ENCODE results near the gene ASRGL1. TPM values are rescaled to one million over a fixed set of nuclear protein-coding genes. Genes with fewer than 3 reads are reported as not detected.

Gene ASRGL1
- polyA plus RNA-seq, 1 experiment, result 0.58 TPM

- Histone ChIP-seq H3K27me3 (ENCODE audit: control insufficient read depth, insufficient read depth, low read length) (no peaks in the 10 kb centered on the region; the same call in none of the 2 replicates), H3K4me3 (ENCODE audit: low read depth, low read length) (no peak overlapping the region), H3K36me3 (ENCODE audit: control insufficient read depth, insufficient read depth, low read length) (no peaks in the 10 kb centered on the region)
- no peak for TF ChIP-seq CTCF (IDR thresholded peaks at IDR 0.05; ENCODE audit: insufficient read depth, low read depth, low read length)
- CTCF ChIA-PET, result interaction anchor here (2.1 kb wide), 1 partner anchor 143 kb away, joined by 7 read pairs; no protein-coding TSS in a partner anchor
- DNase-seq (ENCODE audit: low read depth), result no peak
- POLR2A ChIA-PET, result no interaction called here
These were observed 80.9 kb downstream of the ASRGL1 start for GRCh38 chr11:62418136-62418535.

GRCh38 chr11:62418733-62419132 is 81.5 kb downstream of the ASRGL1 start, which contains the start of gene SCGB1A1:
SCGB1A1 (plus strand) TSS chr11:62419033; CDS start chr11:62419096, 63 bp downstream.
- Histone ChIP-seq H3K27me3 (ENCODE audit: control insufficient read depth, insufficient read depth, low read length) (no peaks in the 10 kb centered on the region; the same call in none of the 2 replicates), H3K4me3 (ENCODE audit: low read depth, low read length) (no peak within 1 kb of the TSS), H3K36me3 (ENCODE audit: control insufficient read depth, insufficient read depth, low read length) (no peaks in the 10 kb centered on the region)
- TF ChIP-seq CTCF (IDR thresholded peaks at IDR 0.05; ENCODE audit: insufficient read depth, low read depth, low read length), result no peak
- ChIA-PET POLR2A (no interaction called here), CTCF (interaction anchor here (1.5 to 2.1 kb wide), 3 partner anchors 23 to 142 kb away, joined by 7 to 9 read pairs (median 8); no protein-coding TSS in a partner anchor)
- DNase-seq (ENCODE audit: low read depth), result no peak

- no peak for TF ChIP-seq CTCF (IDR thresholded peaks at IDR 0.05; ENCODE audit: insufficient read depth, low read depth, low read length)
- no peak for DNase-seq (ENCODE audit: low read depth)
- Histone ChIP-seq H3K4me3 (ENCODE audit: low read depth, low read length) (no peak overlapping the region), H3K36me3 (ENCODE audit: control insufficient read depth, insufficient read depth, low read length) (no peaks in the 10 kb centered on the region), H3K27me3 (ENCODE audit: control insufficient read depth, insufficient read depth, low read length) (no peaks in the 10 kb centered on the region; the same call in 1 of the 2 replicates)
- ChIA-PET POLR2A (interaction anchor here (0.5 kb wide), 1 partner anchor 14 kb away, joined by 3 read pairs; no protein-coding TSS in a partner anchor), CTCF (interaction anchor here (0.6 to 2.1 kb wide), 7 partner anchors 13 to 154 kb away, joined by 3 to 9 read pairs (median 4); partner anchors contain the start of gene EEF1G)
These were observed 82.2 kb downstream of the ASRGL1 start for GRCh38 chr11:62419314-62419929.

GRCh38 chr11:62419943-62420342 is 82.7 kb downstream of the ASRGL1 start:
- no peaks in the 10 kb centered on the region for H3K36me3 ChIP-seq (ENCODE audit: control insufficient read depth, insufficient read depth, low read length)
- no peak for DNase-seq (ENCODE audit: low read depth)
- H3K4me3 ChIP-seq (ENCODE audit: low read depth, low read length), result no peak overlapping the region
- no peaks in the 10 kb centered on the region; the same call in 1 of the 2 replicates for H3K27me3 ChIP-seq (ENCODE audit: control insufficient read depth, insufficient read depth, low read length)
- TF ChIP-seq CTCF (IDR thresholded peaks at IDR 0.05; ENCODE audit: insufficient read depth, low read depth, low read length), result no peak
- CTCF ChIA-PET, result interaction anchor here (0.6 to 2.1 kb wide), 7 partner anchors 14 to 154 kb away, joined by 3 to 9 read pairs (median 4); partner anchors contain the start of gene EEF1G
- POLR2A ChIA-PET, result interaction anchor here (0.5 kb wide), 1 partner anchor 14 kb away, joined by 3 read pairs; no protein-coding TSS in a partner anchor

GRCh38 chr11:62420882-62421281 is 83.6 kb downstream of the ASRGL1 start:
- H3K27me3 ChIP-seq (ENCODE audit: control insufficient read depth, insufficient read depth, low read length), result no peaks in the 10 kb centered on the region; the same call in 1 of the 2 replicates
- CTCF ChIA-PET, result interaction anchor here (10.7 kb wide), 1 partner anchor 120 kb away, joined by 220 read pairs; no protein-coding TSS in a partner anchor
- no peak for DNase-seq (ENCODE audit: low read depth)
- POLR2A ChIA-PET, result no interaction called here
- no peaks in the 10 kb centered on the region for H3K36me3 ChIP-seq (ENCODE audit: control insufficient read depth, insufficient read depth, low read length)
- TF ChIP-seq CTCF (IDR thresholded peaks at IDR 0.05; ENCODE audit: insufficient read depth, low read depth, low read length), result no peak
- H3K4me3 ChIP-seq (ENCODE audit: low read depth, low read length), result no peak overlapping the region

All from BJ (cell line).